Upper lobe of right lung (tissue), 1 donor: Measurements from ENCODE around the gene PPP2R5C. TPM values are rescaled to one million over a fixed set of nuclear protein-coding genes. Genes with fewer than 3 reads are reported as not detected.
"Not testable (repeated sequence)": the region's sequence is repeated elsewhere in the genome, so short reads cannot be mapped to it uniquely, and the experiment has no call there.

Experiments used
- ATAC-seq: fragments of 200-7000 bp; cut with Tn5 transposase; one replicate; pipeline ENCODE4 v1.9.1; 2020; ENCODE audit warnings: mild to moderate bottlenecking, moderate library complexity
- DNase-seq: peaks from one replicate; pipeline ENCODE4 v3.0.0-alpha.2; 2020
- H3K27ac ChIP-seq: fragments of 200-600 bp; one replicate; pipeline ENCODE4 v1.8.0; 2022
- H3K27me3 ChIP-seq: fragments of 200-600 bp; one replicate; pipeline ENCODE4 v1.8.0; 2022; ENCODE audit warnings: mild to moderate bottlenecking
- H3K36me3 ChIP-seq: fragments of 200-600 bp; one replicate; pipeline ENCODE4 v1.8.0; 2022
- H3K4me1 ChIP-seq: fragments of 200-600 bp; one replicate; pipeline ENCODE4 v1.8.0; 2022
- H3K4me3 ChIP-seq: fragments of 200-600 bp; one replicate; pipeline ENCODE4 v1.8.0; 2022; ENCODE audit warnings: mild to moderate bottlenecking
- H3K9me3 ChIP-seq: fragments of 200-600 bp; one replicate; pipeline ENCODE4 v1.8.0; 2022
- CTCF ChIP-seq: fragments of 200-600 bp; IDR thresholded peaks from one replicate; pipeline ENCODE4 v1.8.0; 2022; ENCODE audit warnings: antibody characterized with exemption
- intact Hi-C: fragments of 100-400 bp; cut with DNase I; formaldehyde crosslinking; loops from one replicate; pipeline ENCODE4 v1.11.0; 2022
- total RNA-seq: library from RNA; stranded (reverse); fragmentation: NEBNext Ultra II Directional; extraction: Animal tissue kit (Norgen Biotek cat#: 25700); gene quantifications from one replicate; pipeline ENCODE4 v1.2.1, GENCODE V29; 2021
- donor health status: DM: no; HTN: yes; CAD: no; lungs with severe emphysema.

The PPP2R5C gene
- total RNA-seq, 1 donor from 2014 or later = 165 TPM

- Histone ChIP-seq H3K4me3 (no peak overlapping the region), H3K9me3 (no peaks in the 10 kb centered on the region), H3K27me3 (no peaks in the 10 kb centered on the region), H3K27ac (peak overlapping the region; percentile 30), H3K36me3 (no peaks in the 10 kb centered on the region), H3K4me1 (peaks cover 8% of the 10 kb centered on the region)
- intact Hi-C loops = no loop called here
- no peak for TF ChIP-seq CTCF
- no peak for DNase-seq
- ATAC-seq = peak; percentile 22
These were observed 42.4 kb upstream of the PPP2R5C start for GRCh38 chr14:101719045-101719645.

- no peaks in the 10 kb centered on the region for H3K36me3 ChIP-seq
- no peak for TF ChIP-seq CTCF
- no peak overlapping the region for H3K4me3 ChIP-seq
- H3K27ac ChIP-seq = peak overlapping the region; percentile 30
- H3K27me3 ChIP-seq = no peaks in the 10 kb centered on the region
- peaks cover 8% of the 10 kb centered on the region for H3K4me1 ChIP-seq
- no peaks in the 10 kb centered on the region for H3K9me3 ChIP-seq
- DNase-seq = no peak
- intact Hi-C loops = no loop called here
- ATAC-seq = no peak
These were observed 41.8 kb upstream of the PPP2R5C start for GRCh38 chr14:101719708-101720107.

GRCh38 chr14:101721111-101721510 is 40.4 kb upstream of the PPP2R5C start:
- H3K4me1 ChIP-seq = peaks cover 8% of the 10 kb centered on the region
- H3K27me3 ChIP-seq = no peaks in the 10 kb centered on the region
- DNase-seq = no peak
- TF ChIP-seq CTCF = no peak
- peak overlapping the region; percentile 68 for H3K27ac ChIP-seq
- no peaks in the 10 kb centered on the region for H3K36me3 ChIP-seq
- ATAC-seq = no peak
- H3K9me3 ChIP-seq = no peaks in the 10 kb centered on the region
- H3K4me3 ChIP-seq = no peak overlapping the region
- intact Hi-C loops = no loop called here

GRCh38 chr14:101721951-101722661 is 39.4 kb upstream of the PPP2R5C start:
- H3K27ac ChIP-seq = peak overlapping the region; percentile 68
- H3K36me3 ChIP-seq = no peaks in the 10 kb centered on the region
- no peaks in the 10 kb centered on the region for H3K9me3 ChIP-seq
- no peaks in the 10 kb centered on the region for H3K27me3 ChIP-seq
- DNase-seq (no peak), ATAC-seq (peak; percentile 66)
- intact Hi-C loops = no loop called here
- H3K4me3 ChIP-seq = no peak overlapping the region
- TF ChIP-seq CTCF = no peak
- H3K4me1 ChIP-seq = peaks cover 8% of the 10 kb centered on the region

GRCh38 chr14:101723061-101723595 is 38.4 kb upstream of the PPP2R5C start:
- intact Hi-C loops = no loop called here

GRCh38 chr14:101725652-101726051 is 35.9 kb upstream of the PPP2R5C start:
- intact Hi-C loops, H3K4me1 ChIP-seq, H3K36me3 ChIP-seq, H3K9me3 ChIP-seq, H3K27ac ChIP-seq, H3K27me3 ChIP-seq, H3K4me3 ChIP-seq: not testable (repeated sequence)
- ATAC-seq = peak; percentile 27
- DNase-seq = peak; percentile 81

More at GRCh38 chr14:101723061-101723595, 38.4 kb upstream of the PPP2R5C start:
- TF ChIP-seq CTCF = no peak
- ATAC-seq = no peak
- no peak for DNase-seq
- Histone ChIP-seq H3K27me3 (no peaks in the 10 kb centered on the region), H3K4me1 (peaks cover 8% of the 10 kb centered on the region), H3K9me3 (no peaks in the 10 kb centered on the region), H3K27ac (peak overlapping the region; percentile 43), H3K4me3 (no peak overlapping the region), H3K36me3 (no peaks in the 10 kb centered on the region)
